Fibroblast of the aortic adventitia (primary cell): ENCODE data around the gene GTPBP1. TPM values are rescaled to one million over a fixed set of nuclear protein-coding genes. Genes with fewer than 3 reads are reported as not detected.

Experiments
- DNase-seq: peaks from one replicate; pipeline ENCODE4 v3.0.0-alpha.2; 2010; ENCODE audit warnings: low read depth
- H3K4me3 ChIP-seq: 2 replicates; pipeline ENCODE4 v1.5.1; 2011; ENCODE audit warnings: low read depth, mild to moderate bottlenecking, control low read depth, low read length, moderate library complexity
- CTCF ChIP-seq: IDR thresholded peaks from 2 replicates; pipeline ENCODE4 v1.5.1; 2011; ENCODE audit warnings: mild to moderate bottlenecking, low read length, control low read depth, inconsistent platforms; ENCODE audit not compliant: insufficient read depth
- total RNA-seq: library from RNA; depleted of rRNA; stranded (reverse); fragments of >200 nt; gene quantifications from 2 replicates; pipeline ENCODE4 v1.2.3, GENCODE V29; 2012; ENCODE audit warnings: low replicate concordance

Gene GTPBP1
- total RNA-seq, 1 donor = 26.8 TPM

GRCh38 chr22:38681582-38682335 lies 24.0 kb upstream of the GTPBP1 start, which contains the start of gene TOMM22:
Gene TOMM22, plus strand, starts transcription at chr22:38681957. Its CDS starts 22 bp downstream, at chr22:38681979.
- DNase-seq = peak; percentile 83
- peak; percentile 51 for TF ChIP-seq CTCF
- peak within 1 kb of the TSS; percentile 98 for H3K4me3 ChIP-seq

GRCh38 chr22:38684895-38685294 lies 20.8 kb upstream of the GTPBP1 start:
- H3K4me3 ChIP-seq = no peak overlapping the region
- DNase-seq = no peak
- TF ChIP-seq CTCF = no peak

GRCh38 chr22:38685761-38686160 lies 20.0 kb upstream of the GTPBP1 start:
- no peak for DNase-seq
- no peak for TF ChIP-seq CTCF

GRCh38 chr22:38689651-38690050 lies 16.1 kb upstream of the GTPBP1 start:
- H3K4me3 ChIP-seq = no peak overlapping the region
- DNase-seq = no peak

More at GRCh38 chr22:38685761-38686160, 20.0 kb upstream of the GTPBP1 start:
- no peak overlapping the region for H3K4me3 ChIP-seq

GRCh38 chr22:38694049-38694448 lies 11.7 kb upstream of the GTPBP1 start:
- TF ChIP-seq CTCF = no peak
- no peak overlapping the region for H3K4me3 ChIP-seq
- no peak for DNase-seq

More at GRCh38 chr22:38689651-38690050, 16.1 kb upstream of the GTPBP1 start:
- no peak for TF ChIP-seq CTCF

GRCh38 chr22:38694940-38695339 lies 10.8 kb upstream of the GTPBP1 start:
- TF ChIP-seq CTCF = no peak
- H3K4me3 ChIP-seq = no peak overlapping the region
- peak; percentile 23 for DNase-seq
